IPS DF 6.9 (cell line): ENCODE data around the gene DLX1.
"Not testable (repeated sequence)": the region's sequence is repeated elsewhere in the genome, so short reads cannot be mapped to it uniquely, and the experiment has no call there.

Experiments used
- DNase-seq: peaks from one replicate; pipeline ENCODE4 v3.0.0-alpha.2; 2013; ENCODE audit warnings: low read depth, low spot score
- H3K27ac ChIP-seq: one replicate; pipeline ENCODE4 v1.5.1; 2013; ENCODE audit warnings: low read length, control low read depth
- H3K27me3 ChIP-seq: 2 replicates; pipeline ENCODE4 v1.6.1; 2013; ENCODE audit warnings: mild to moderate bottlenecking, low read length; ENCODE audit not compliant: control insufficient read depth, insufficient read depth
- H3K36me3 ChIP-seq: 2 replicates; pipeline ENCODE4 v1.6.1; 2013; ENCODE audit warnings: low read length; ENCODE audit not compliant: control insufficient read depth, insufficient read depth
- H3K4me1 ChIP-seq: 2 replicates; pipeline ENCODE4 v1.6.1; 2013; ENCODE audit warnings: low read length; ENCODE audit not compliant: control insufficient read depth, insufficient read depth
- H3K4me3 ChIP-seq: 2 replicates; pipeline ENCODE4 v1.5.1; 2013; ENCODE audit warnings: mild to moderate bottlenecking, low read length
- H3K9me3 ChIP-seq: 2 replicates; pipeline ENCODE4 v1.6.1; 2013; ENCODE audit warnings: low read length, inconsistent platforms; ENCODE audit not compliant: control insufficient read depth, insufficient read depth
- WGBS: extraction: QIAGEN DNeasy Blood & Tissue Kit; methylation state at CpG from one replicate; pipeline ENCODE4 v1.1.7; 2013; ENCODE audit warnings: mixed read lengths, missing lambda C conversion rate; ENCODE audit not compliant: insufficient read length, insufficient coverage; 5-methylcytosine and 5-hydroxymethylcytosine counted together

Gene DLX1

GRCh38 chr2:172107690-172108586, 22.6 kb downstream of the DLX1 start:
- Histone ChIP-seq H3K27ac (no peak overlapping the region), H3K36me3 (no peaks in the 10 kb centered on the region), H3K4me3 (no peak overlapping the region), H3K4me1 (peaks cover 10% of the 10 kb centered on the region), H3K27me3 (peaks cover 66% of the 10 kb centered on the region), H3K9me3 (no peaks in the 10 kb centered on the region)
- DNase-seq: no peak
- no CpG with 5 or more reads among the region's 51 CpGs for WGBS

GRCh38 chr2:172108587-172108930, 23.3 kb downstream of the DLX1 start:
- no peak overlapping the region for H3K4me3 ChIP-seq
- no peaks in the 10 kb centered on the region for H3K9me3 ChIP-seq
- no peaks in the 10 kb centered on the region for H3K36me3 ChIP-seq
- H3K27ac ChIP-seq: no peak overlapping the region
- DNase-seq: no peak
- peaks cover 60% of the 10 kb centered on the region for H3K27me3 ChIP-seq
- WGBS: no CpG with 5 or more reads among the region's 8 CpGs
- H3K4me1 ChIP-seq: peaks cover 10% of the 10 kb centered on the region

- H3K27ac ChIP-seq: no peak overlapping the region
- no CpG with 5 or more reads among the region's 29 CpGs for WGBS
- DNase-seq: no peak
- peaks cover 10% of the 10 kb centered on the region for H3K4me1 ChIP-seq
- H3K27me3 ChIP-seq: peaks cover 55% of the 10 kb centered on the region
- no peaks in the 10 kb centered on the region for H3K36me3 ChIP-seq
- no peaks in the 10 kb centered on the region for H3K9me3 ChIP-seq
- peak overlapping the region; percentile 23; the same call in 1 of the 2 replicates for H3K4me3 ChIP-seq
Observed at GRCh38 chr2:172109256-172109987, 24.1 kb downstream of the DLX1 start.

- no peaks in the 10 kb centered on the region for H3K36me3 ChIP-seq
- H3K9me3 ChIP-seq: no peaks in the 10 kb centered on the region
- no peak overlapping the region for H3K27ac ChIP-seq
- WGBS: no CpG with 5 or more reads among the region's 31 CpGs
- no peak for DNase-seq
- H3K4me3 ChIP-seq: peak overlapping the region; percentile 23; the same call in 1 of the 2 replicates
- peaks cover 10% of the 10 kb centered on the region for H3K4me1 ChIP-seq
- H3K27me3 ChIP-seq: peaks cover 49% of the 10 kb centered on the region
Observed at GRCh38 chr2:172109988-172110811, 24.9 kb downstream of the DLX1 start.

- no peak overlapping the region for H3K27ac ChIP-seq
- no peak for DNase-seq
- H3K4me1 ChIP-seq: peaks cover 6% of the 10 kb centered on the region
- H3K36me3 ChIP-seq: no peaks in the 10 kb centered on the region
- no peaks in the 10 kb centered on the region for H3K9me3 ChIP-seq
- H3K27me3 ChIP-seq: peaks cover 16% of the 10 kb centered on the region
- no peak overlapping the region for H3K4me3 ChIP-seq
- no CpG with 5 or more reads among the region's 2 CpGs for WGBS
Observed at GRCh38 chr2:172113617-172114016, 28.3 kb downstream of the DLX1 start.

GRCh38 chr2:172114176-172114575, 28.9 kb downstream of the DLX1 start:
- not testable (repeated sequence) for H3K27ac ChIP-seq

GRCh38 chr2:172114579-172114978, 29.3 kb downstream of the DLX1 start:
- Histone ChIP-seq H3K27me3 (peaks cover 8% of the 10 kb centered on the region), H3K4me1 (peaks cover 4% of the 10 kb centered on the region), H3K36me3 (no peaks in the 10 kb centered on the region), H3K9me3 (no peaks in the 10 kb centered on the region), H3K27ac (no peak overlapping the region), H3K4me3 (no peak overlapping the region)
- WGBS: no CpG with 5 or more reads among the region's 3 CpGs
- no peak for DNase-seq

More at GRCh38 chr2:172114176-172114575, 28.9 kb downstream of the DLX1 start:
- not testable (repeated sequence) for H3K4me3 ChIP-seq, H3K4me1 ChIP-seq, H3K36me3 ChIP-seq, H3K9me3 ChIP-seq, DNase-seq
- peaks cover 12% of the 10 kb centered on the region for H3K27me3 ChIP-seq
- WGBS: no CpG with 5 or more reads among the region's 6 CpGs

GRCh38 chr2:172116107-172116506, 30.8 kb downstream of the DLX1 start:
- Histone ChIP-seq H3K4me3 (no peak overlapping the region), H3K36me3 (no peaks in the 10 kb centered on the region), H3K4me1 (no peaks in the 10 kb centered on the region), H3K9me3 (no peaks in the 10 kb centered on the region), H3K27me3 (no peaks in the 10 kb centered on the region; the same call in 1 of the 2 replicates), H3K27ac (no peak overlapping the region)
- WGBS: no CpG with 5 or more reads among the region's 5 CpGs
- DNase-seq: no peak

- DNase-seq: no peak
- no peaks in the 10 kb centered on the region for H3K9me3 ChIP-seq
- H3K4me1 ChIP-seq: no peaks in the 10 kb centered on the region
Observed at GRCh38 chr2:172119089-172119488, 33.8 kb downstream of the DLX1 start.

GRCh38 chr2:172120118-172120517, 34.8 kb downstream of the DLX1 start:
- H3K9me3 ChIP-seq: no peaks in the 10 kb centered on the region
- no peak overlapping the region for H3K27ac ChIP-seq
- no peak for DNase-seq
- H3K36me3 ChIP-seq: no peaks in the 10 kb centered on the region
- H3K4me3 ChIP-seq: no peak overlapping the region
- H3K4me1 ChIP-seq: no peaks in the 10 kb centered on the region
- no peaks in the 10 kb centered on the region for H3K27me3 ChIP-seq
- WGBS: no CpG with 5 or more reads among the region's 2 CpGs

More at GRCh38 chr2:172119089-172119488, 33.8 kb downstream of the DLX1 start:
- H3K4me3 ChIP-seq: no peak overlapping the region
- H3K27me3 ChIP-seq: no peaks in the 10 kb centered on the region
- H3K36me3 ChIP-seq: no peaks in the 10 kb centered on the region
- no peak overlapping the region for H3K27ac ChIP-seq
